ENCODE data around the gene ZMYM4. TPM values are rescaled to one million over a fixed set of nuclear protein-coding genes. Genes with fewer than 3 reads are reported as not detected.
"Not testable (repeated sequence)": the region's sequence is repeated elsewhere in the genome, so short reads cannot be mapped to it uniquely, and the experiment has no call there.

ZMYM4 gene
- polyA plus RNA-seq, 3 donors, result 73.6 to 77.6 (median 76.9) TPM

DNA sequence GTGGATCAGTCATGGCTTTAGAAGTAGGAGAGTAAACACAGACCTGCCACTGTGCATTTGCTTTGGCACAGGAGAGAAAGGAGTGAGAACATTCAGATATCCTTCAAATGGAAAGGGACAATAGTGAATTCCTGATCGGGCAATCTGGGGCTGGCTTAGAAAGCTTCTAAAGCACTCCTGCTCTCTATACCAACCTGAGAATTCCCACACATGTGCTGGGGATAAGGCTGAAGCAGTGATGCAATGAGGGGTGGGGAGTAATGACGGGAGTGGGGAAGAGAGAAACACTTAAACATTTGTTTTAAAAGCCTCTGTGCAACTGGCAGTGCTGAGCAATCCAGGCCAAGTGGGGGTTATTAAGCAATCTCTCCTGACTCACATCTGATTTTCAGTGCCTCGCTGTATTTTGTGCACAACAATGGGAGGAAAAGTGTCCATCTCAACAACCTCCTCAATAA, 179.9 kb downstream of the ZMYM4 start:
- DNase-seq (ENCODE audit: low read depth in 3 of 3, low spot score in 2 of 3), result no peak

DNA sequence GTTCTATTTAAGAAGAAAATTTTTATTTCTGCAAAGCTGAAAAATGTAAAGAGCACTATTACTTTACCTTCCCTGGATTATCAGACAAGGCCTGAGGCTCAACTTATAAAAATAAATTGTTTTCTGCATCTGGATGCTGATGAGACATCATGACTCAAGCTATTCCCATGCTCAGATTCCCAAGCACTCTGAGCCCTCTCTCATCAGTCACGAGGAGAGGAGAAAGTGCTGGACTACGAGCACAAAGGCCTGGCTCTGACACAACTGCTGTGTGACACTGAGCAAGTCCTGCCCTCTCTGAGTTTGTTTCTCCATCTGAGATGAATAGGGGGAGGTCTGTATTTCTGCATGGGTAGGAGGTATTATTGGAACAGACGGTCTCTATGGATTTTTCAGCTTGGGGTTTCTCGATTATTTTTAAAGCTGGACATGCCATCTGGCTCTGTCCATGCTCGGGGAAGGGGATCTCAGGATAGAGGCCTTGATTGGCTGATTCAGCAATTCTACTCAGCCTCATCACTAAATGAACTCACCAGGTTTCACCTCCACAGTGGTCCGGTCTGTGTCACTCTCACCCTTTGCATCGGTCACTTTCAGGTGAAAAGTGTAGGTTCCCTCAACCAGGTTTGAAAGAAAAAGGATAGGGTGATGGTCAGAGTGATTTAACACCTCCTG, 181.0 kb downstream of the ZMYM4 start:
- no peak for DNase-seq (ENCODE audit: low read depth in 3 of 3, low spot score in 2 of 3)

- DNase-seq (ENCODE audit: low read depth in 3 of 3, low spot score in 2 of 3), result peak; percentile 45 to 62 (median 53)
Measured at GRCh38 chr1:35451125-35451528, 182.6 kb downstream of the ZMYM4 start.

GRCh38 chr1:35452106-35452774, 183.7 kb downstream of the ZMYM4 start:
- no peak for DNase-seq (ENCODE audit: low read depth in 3 of 3, low spot score in 2 of 3)

- no peak for DNase-seq (ENCODE audit: low read depth in 3 of 3, low spot score in 2 of 3)
Measured at GRCh38 chr1:35453031-35453430, 184.5 kb downstream of the ZMYM4 start.

- no peak for DNase-seq (ENCODE audit: low read depth in 3 of 3, low spot score in 2 of 3)
Measured at GRCh38 chr1:35454176-35454575, 185.7 kb downstream of the ZMYM4 start.

- no peak for DNase-seq (ENCODE audit: low read depth in 3 of 3, low spot score in 2 of 3)
Measured at GRCh38 chr1:35454616-35455015, 186.1 kb downstream of the ZMYM4 start.

DNA sequence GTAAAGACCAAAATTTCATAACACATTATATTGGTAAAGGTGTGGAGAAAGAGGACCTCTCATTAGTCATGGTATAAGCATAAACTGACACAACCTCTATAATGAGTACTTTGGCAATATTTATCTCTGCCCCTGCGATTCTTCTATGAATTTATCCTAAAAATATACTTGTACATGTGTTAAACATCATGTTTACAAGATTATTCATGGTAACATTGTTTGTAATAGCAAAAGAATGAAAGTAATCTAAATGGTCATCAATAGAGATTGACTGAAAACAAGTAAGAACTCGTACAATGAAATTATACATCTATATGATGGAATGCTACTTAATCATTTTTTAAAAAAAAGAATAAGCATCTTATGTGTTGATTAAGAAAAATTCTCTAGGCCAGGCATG, 192.3 kb downstream of the ZMYM4 start:
- DNase-seq (ENCODE audit: low read depth in 3 of 3, low spot score in 2 of 3), result no peak

DNA sequence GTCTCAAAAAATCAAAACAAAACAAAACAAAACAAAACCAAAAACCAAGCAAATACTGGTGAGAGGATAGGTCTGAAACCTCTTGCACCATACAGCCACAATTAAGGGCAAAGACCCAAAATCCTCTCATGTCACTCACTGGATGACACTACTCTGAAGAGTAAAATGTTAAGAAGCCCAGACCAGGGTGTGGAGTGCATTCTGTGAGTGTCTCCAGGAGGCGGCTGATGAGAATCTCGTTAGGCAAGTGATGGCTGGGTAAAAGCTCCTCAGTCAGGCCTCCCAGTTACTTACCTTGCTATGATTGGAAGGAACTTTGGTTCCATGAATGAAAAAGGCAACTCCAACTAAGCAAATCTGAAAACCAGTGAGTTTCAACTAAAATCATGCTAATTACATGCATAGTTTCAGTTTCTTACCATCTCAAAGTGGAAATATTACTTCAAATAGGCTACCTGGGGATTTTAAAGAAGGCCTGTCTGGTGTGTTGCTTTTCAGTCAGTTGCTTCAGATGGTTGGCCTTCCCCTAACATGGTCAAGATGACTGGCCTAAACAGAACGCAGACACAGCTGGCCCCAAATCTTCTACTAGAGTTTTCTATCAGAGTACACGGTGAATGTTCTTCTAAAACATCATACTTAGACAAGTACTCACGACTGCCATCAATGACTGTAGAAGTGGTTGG, 193.6 kb downstream of the ZMYM4 start:
- no peak for DNase-seq (ENCODE audit: low read depth in 3 of 3, low spot score in 2 of 3)

DNA sequence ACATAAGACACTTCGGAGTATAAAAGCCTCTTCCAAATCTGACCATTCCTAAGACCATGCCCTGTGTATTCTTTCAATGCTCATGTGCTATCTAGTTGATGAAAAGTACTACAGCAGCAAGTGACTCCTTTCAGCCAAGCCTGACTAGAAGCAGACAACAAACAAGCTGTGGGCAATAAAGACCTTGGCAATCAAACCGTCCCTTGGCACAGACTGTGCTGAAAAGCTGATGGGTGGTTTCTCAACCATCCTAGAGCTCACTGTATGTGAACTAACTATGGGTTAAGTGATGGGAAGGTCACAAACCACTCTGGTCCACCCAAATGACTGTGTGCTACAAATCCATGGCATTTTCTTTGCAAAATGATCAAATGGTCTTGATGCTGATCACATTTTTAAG, 194.7 kb downstream of the ZMYM4 start:
- DNase-seq (ENCODE audit: low read depth in 3 of 3, low spot score in 2 of 3), result no peak

DNA sequence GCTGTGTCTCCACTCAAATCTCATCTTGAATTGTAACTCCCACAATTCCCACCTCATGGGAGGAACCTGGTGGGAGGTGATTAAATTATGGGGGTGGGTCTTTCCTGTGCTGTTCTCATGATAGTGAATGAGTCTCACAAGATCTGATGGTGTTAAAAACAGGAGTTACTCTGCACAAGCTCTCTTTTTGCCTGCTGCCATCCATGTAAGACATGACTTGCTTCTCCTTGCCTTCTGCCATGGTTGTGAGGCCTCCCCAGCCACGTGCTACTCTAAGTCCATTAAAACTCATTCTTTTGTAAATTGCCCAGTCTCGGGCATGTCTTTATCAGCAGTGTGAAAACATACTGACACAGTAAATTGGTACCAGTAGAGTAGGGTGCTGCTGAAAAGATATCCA, 195.2 kb downstream of the ZMYM4 start:
- DNase-seq (ENCODE audit: low read depth in 3 of 3, low spot score in 2 of 3), result not testable (repeated sequence)

- DNase-seq (ENCODE audit: low read depth in 3 of 3, low spot score in 2 of 3), result no peak
Measured at GRCh38 chr1:35466120-35466519, 197.6 kb downstream of the ZMYM4 start.

GRCh38 chr1:35470977-35471613, 202.6 kb downstream of the ZMYM4 start:
- no peak for DNase-seq (ENCODE audit: low read depth in 3 of 3, low spot score in 2 of 3)

Other genes starting within 250 kb of the ZMYM4 start
- gene ZMYM6, start 236.8 kb upstream of the ZMYM4 start, polyA plus RNA-seq (ENCODE audit: insufficient read length in 3 of 3), result 10 to 100 TPM; 16.7 to 19.3 (median 16.7) TPM
- 10 to 100 TPM; 16.2 to 17.9 (median 16.5) TPM for gene ZMYM1, start 189.3 kb upstream of the ZMYM4 start, polyA plus RNA-seq (ENCODE audit: insufficient read length in 3 of 3)
- gene SFPQ, start 75.6 kb upstream of the ZMYM4 start, polyA plus RNA-seq (ENCODE audit: insufficient read length in 3 of 3), result 100 to 1,000 TPM; 674 to 746 (median 720) TPM

Data from right renal cortex interstitium (tissue), 3 donors.